Left lung (tissue), 10 donors: Measurements from ENCODE around the gene MARVELD1. TPM values are rescaled to one million over a fixed set of nuclear protein-coding genes. Genes with fewer than 3 reads are reported as not detected.
"Not testable (repeated sequence)": the region's sequence is repeated elsewhere in the genome, so short reads cannot be mapped to it uniquely, and the experiment has no call there.

Experiments
- ATAC-seq: fragments of 200-7000 bp; cut with Tn5 transposase; one replicate; pipeline ENCODE4 v1.9.1; 2020; ENCODE audit warnings: moderate library complexity
- DNase-seq, 4 donors: peaks; one replicate each; pipeline ENCODE4 v3.0.0-alpha.2; 2013 to 2020
- H3K27ac ChIP-seq, 2 donors: fragments of 200-600 bp; sonication (generic) in 1 of 2; one replicate each; pipeline versions ENCODE4 v1.5.0 to v1.8.0; 2020 to 2021
- H3K27me3 ChIP-seq, 2 donors: fragments of 200-600 bp; sonication (generic) in 1 of 2; one replicate each; pipeline versions ENCODE4 v1.5.0 to v1.8.0; 2020 to 2021
- H3K36me3 ChIP-seq, 2 donors: fragments of 200-600 bp; sonication (generic) in 1 of 2; one replicate each; pipeline versions ENCODE4 v1.5.0 to v1.8.0; 2020 to 2021
- H3K4me1 ChIP-seq, 2 donors: fragments of 200-600 bp; one replicate each; pipeline ENCODE4 v1.8.0; 2021
- H3K4me3 ChIP-seq, 2 donors: fragments of 200-600 bp; sonication (generic) in 1 of 2; one replicate each; pipeline versions ENCODE4 v1.5.0 to v1.8.0; 2020 to 2021; ENCODE audit warnings: mild to moderate bottlenecking in 1 of 2
- H3K9me3 ChIP-seq, 2 donors: fragments of 200-600 bp; sonication (generic) in 1 of 2; one replicate each; pipeline versions ENCODE4 v1.5.0 to v1.8.0; 2020 to 2021
- intact Hi-C, 2 donors: fragments of 100-400 bp; cut with DNase I; formaldehyde crosslinking; loops; one replicate each; pipeline versions ENCODE4 v1.11.2 to v1.14.2; 2022
- polyA plus RNA-seq, 6 donors: library from polyadenylated mRNA; unstranded; fragments of 120-200 nt; gene quantifications; one replicate each; pipeline ENCODE4 v1.2.1, GENCODE V29; 2013; ENCODE audit not compliant: insufficient read length in 6 of 6
- total RNA-seq, 2 donors: library from RNA; stranded (reverse); fragmentation: NEBNext Ultra II Directional; extraction: Animal tissue kit (Norgen Biotek cat#: 25700); gene quantifications; one replicate each; pipeline ENCODE4 v1.2.1, GENCODE V29; 2021
- TF ChIP-seq, protein P1 (sequence below), 2 donors: fragments of 200-600 bp; sonication (generic) in 1 of 2; IDR thresholded peaks; one replicate each; pipeline versions ENCODE4 v1.5.0 to v1.8.0; 2021; ENCODE audit warnings: antibody characterized with exemption in 2 of 2
- donor health status: DM: no; HTN: yes; CAD: no.
- donor health status: DM: no; HTN: no; CAD: no.

The MARVELD1 gene
- total and polyA plus RNA-seq, 8 donors: 48.1 to 66.9 (median 57.5) TPM

DNA sequence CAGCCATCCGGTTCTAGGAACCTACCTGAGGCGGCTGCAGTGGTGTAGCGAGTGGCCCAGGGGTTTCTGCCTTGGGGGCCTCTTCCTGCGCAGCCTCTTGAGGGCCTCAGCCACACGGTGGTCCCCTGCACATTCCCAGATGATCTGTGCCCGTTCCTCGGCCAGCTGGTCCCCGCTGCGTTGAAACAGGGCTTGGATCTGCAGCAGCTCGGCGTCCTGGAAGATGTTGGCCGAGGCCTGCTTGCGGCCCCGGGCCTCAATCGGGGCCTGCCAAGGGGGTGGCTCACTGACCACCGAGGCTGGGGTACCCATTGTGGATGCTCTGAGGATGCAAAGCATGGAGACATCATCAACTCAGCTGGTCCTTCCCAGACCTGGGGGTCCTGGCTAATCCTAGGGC lies 33.9 kb upstream of the MARVELD1 start:
- TF ChIP-seq, protein P1, sequence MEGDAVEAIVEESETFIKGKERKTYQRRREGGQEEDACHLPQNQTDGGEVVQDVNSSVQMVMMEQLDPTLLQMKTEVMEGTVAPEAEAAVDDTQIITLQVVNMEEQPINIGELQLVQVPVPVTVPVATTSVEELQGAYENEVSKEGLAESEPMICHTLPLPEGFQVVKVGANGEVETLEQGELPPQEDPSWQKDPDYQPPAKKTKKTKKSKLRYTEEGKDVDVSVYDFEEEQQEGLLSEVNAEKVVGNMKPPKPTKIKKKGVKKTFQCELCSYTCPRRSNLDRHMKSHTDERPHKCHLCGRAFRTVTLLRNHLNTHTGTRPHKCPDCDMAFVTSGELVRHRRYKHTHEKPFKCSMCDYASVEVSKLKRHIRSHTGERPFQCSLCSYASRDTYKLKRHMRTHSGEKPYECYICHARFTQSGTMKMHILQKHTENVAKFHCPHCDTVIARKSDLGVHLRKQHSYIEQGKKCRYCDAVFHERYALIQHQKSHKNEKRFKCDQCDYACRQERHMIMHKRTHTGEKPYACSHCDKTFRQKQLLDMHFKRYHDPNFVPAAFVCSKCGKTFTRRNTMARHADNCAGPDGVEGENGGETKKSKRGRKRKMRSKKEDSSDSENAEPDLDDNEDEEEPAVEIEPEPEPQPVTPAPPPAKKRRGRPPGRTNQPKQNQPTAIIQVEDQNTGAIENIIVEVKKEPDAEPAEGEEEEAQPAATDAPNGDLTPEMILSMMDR (IDR thresholded peaks at IDR 0.05): no peak
- Histone ChIP-seq H3K36me3 (peaks cover 0 to 37% of the 10 kb centered on the region in 2 donors), H3K27ac (no peak overlapping the region), H3K9me3 (no peaks in the 10 kb centered on the region), H3K4me3 (no peak overlapping the region), H3K4me1 (peaks cover 14 to 15% of the 10 kb centered on the region in 2 donors), H3K27me3 (no peaks in the 10 kb centered on the region)
- intact Hi-C loops: loop anchor here in 1 of 2 donors (10.0 kb wide), 1 partner anchor 55 kb away; the partner anchor contains the start of gene ZFYVE27
- ATAC-seq (no peak), DNase-seq (no peak)

DNA sequence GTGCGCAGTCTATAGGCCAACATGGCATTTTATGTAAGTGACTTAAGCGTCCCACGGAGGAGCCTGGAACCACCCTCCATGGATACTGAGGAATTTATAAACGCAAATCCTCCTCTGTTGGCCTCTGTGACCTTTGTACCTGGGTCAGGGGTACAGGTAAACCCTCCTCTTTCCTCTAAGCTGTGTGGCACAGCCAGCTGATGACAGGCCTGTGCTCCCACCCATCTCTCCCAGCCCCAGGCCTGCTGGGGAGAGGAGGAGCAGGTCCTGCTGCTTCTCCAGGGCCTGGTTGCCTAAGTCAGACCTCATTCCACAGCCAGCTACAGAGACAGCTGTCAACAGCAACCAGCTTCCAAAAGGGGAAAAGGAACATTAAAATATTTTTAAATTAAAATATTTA lies 31.5 kb upstream of the MARVELD1 start:
- no peak overlapping the region for H3K27ac ChIP-seq
- no peaks in the 10 kb centered on the region for H3K27me3 ChIP-seq
- no peak overlapping the region for H3K4me3 ChIP-seq
- DNase-seq (no peak), ATAC-seq (no peak)
- TF ChIP-seq, protein P1 (IDR thresholded peaks at IDR 0.05): no peak
- intact Hi-C loops: no loop called here
- H3K4me1 ChIP-seq: peaks cover 29 to 37% of the 10 kb centered on the region in 2 donors
- H3K36me3 ChIP-seq: peaks cover 0 to 16% of the 10 kb centered on the region in 2 donors
- no peaks in the 10 kb centered on the region for H3K9me3 ChIP-seq

DNA sequence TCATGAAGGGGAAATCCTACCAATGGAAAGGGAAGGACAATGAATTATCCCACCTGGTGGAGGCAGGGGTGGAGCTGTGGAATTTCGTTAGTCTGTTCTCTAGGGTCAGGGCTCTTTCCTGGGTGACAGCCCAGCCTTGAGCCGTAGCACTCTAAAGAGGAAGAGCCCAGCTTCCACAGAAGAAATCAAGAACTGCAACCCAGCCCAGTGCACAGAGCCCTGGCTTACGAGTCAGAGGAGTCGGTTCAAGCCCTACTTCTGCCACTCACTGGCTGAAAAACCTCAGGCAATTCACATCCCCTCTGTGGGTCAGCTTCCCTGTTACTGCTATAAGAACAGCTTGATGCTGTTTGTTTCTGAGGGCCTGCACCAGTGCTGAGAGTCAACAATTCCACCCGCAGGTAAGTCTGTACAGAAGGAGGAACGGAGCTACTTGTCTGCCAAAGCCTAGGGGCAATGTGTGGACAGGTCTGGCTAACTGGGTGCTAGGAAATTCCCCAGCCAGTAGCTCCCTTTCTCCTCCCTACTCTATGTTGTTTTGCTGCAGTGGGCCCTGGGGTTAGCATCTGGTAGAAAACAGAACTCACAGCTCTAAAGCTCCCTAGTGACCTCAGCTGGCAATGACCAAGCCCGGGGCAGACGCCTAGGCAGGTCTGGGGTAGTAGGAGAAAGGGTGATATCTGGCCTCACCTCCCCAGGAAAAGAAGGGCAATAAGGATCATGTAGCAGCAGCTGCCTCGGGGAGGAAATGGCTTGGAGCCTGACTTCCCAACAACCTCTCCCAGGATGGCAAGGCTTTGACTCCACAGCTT lies 29.8 kb upstream of the MARVELD1 start:
- DNase-seq (no peak), ATAC-seq (peak; percentile 1)
- Histone ChIP-seq H3K4me3 (peak overlapping the region in 1 of 2 donors; percentile 75), H3K9me3 (no peaks in the 10 kb centered on the region), H3K36me3 (peaks cover 0 to 7% of the 10 kb centered on the region in 2 donors), H3K4me1 (peaks cover 38 to 51% of the 10 kb centered on the region in 2 donors), H3K27ac (peak overlapping the region; percentile 42 to 95), H3K27me3 (no peaks in the 10 kb centered on the region)
- TF ChIP-seq, protein P1 (IDR thresholded peaks at IDR 0.05): no peak
- intact Hi-C loops: no loop called here

DNA sequence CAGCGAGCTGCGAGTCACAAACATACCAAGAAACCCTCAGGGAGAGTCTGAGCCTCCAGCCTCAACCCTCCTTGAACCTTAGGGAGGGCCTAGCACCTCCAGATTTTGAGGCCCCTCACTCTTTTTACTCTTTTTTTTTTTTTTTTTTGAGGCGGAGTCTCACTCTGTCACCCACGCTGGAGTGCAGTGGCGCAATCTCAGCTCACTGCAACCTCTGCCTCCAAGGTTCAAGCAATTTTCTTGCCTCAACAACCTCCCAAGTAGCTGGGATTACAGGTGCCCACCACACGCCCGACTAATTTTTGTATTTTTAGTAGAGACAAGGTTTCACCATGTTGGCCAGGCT lies 29.2 kb upstream of the MARVELD1 start:
- Histone ChIP-seq H3K4me3 (peak overlapping the region in 1 of 2 donors; percentile 75), H3K27ac (peak overlapping the region; percentile 42 to 95), H3K4me1 (peaks cover 38 to 57% of the 10 kb centered on the region in 2 donors)
- ATAC-seq, intact Hi-C loops, DNase-seq, H3K9me3 ChIP-seq, H3K36me3 ChIP-seq, H3K27me3 ChIP-seq: not testable (repeated sequence)

DNA sequence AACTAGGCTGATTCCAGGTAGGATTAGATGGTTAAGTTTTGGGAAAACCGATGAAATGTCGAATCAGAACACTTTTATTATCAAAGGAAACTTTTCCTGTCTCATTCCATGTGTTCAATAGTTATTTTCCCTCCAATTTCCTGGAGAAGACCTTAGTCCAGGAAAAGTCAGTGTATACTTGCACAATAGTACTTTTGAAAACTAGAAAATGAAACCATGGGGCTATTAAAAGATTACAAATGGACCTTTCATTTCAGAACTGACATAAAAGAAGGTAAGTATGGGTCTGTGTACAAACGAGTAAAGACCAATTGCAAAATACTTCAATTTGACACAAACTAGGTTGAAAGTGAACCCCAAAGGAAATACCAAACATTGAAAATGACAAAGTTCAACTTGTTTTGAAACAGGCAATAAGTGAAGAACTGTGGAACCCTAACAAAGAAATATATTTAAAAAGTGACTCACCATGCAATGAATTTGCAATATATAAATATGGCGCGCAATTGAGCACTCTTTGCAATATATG lies 28.6 kb upstream of the MARVELD1 start:
- ATAC-seq (no peak), DNase-seq (no peak)
- TF ChIP-seq, protein P1 (IDR thresholded peaks at IDR 0.05): no peak
- intact Hi-C loops: no loop called here
- peaks cover 38 to 58% of the 10 kb centered on the region in 2 donors for H3K4me1 ChIP-seq
- H3K9me3 ChIP-seq: no peaks in the 10 kb centered on the region
- peak overlapping the region; percentile 61 to 75 for H3K4me3 ChIP-seq
- H3K36me3 ChIP-seq: no peaks in the 10 kb centered on the region
- H3K27ac ChIP-seq: peak overlapping the region; percentile 42 to 95
- H3K27me3 ChIP-seq: no peaks in the 10 kb centered on the region
